ENCODE results near the gene SMIM27. TPM values are rescaled to one million over a fixed set of nuclear protein-coding genes. Genes with fewer than 3 reads are reported as not detected.

Gene SMIM27
- total RNA-seq: 1.2 and 6.1 TPM in 2 replicates

DNA sequence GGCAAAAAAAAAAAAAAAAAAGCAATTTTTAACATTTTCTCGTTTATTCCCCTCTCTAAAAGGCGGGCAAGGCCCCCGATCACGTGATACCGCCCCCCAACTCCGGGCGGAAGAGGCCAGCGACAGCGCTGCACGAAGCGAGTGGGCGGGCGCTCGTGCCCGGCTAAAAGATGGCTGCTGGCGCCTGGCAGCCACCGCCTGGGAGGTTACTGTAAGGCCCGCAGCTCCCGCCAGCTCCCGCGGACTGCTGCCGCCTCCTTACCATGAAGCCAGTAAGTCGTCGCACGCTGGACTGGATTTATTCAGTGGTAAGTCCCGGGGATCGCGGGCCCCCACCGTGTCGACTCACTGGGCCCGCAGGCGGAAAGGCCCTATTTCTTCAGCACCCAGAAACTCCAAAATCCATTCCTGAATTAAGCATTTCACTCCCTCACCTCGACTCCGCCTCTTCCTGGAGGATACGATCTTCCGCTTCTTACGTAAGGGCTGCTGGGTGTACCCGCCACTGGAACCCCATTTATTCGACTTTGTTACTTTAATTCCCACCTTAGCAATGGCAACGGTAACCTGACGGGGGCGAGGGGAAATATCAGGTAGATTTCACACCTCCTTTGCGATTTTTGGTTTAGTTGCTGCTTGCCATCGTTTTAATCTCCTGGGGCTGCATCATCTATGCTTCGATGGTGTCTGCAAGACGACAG lies at the start of gene SMIM27, which contains the start of gene TOPORS:
TSS of gene SMIM27 (plus strand) at position 156 of the 701 bp plus-strand sequence. CDS start at position 264, 108 bp downstream.
TSS of gene TOPORS (minus strand) at position 415 of the 701 bp plus-strand sequence. CDS start at position 265, 150 bp downstream.

GRCh38 chr9:32526041-32526706 lies 26.0 kb upstream of the SMIM27 start, which contains the start of gene RIGI:
TSS of gene RIGI (minus strand) at chr9:32526196. CDS start at chr9:32526166, 30 bp downstream.

GRCh38 chr9:32572900-32573523 lies 20.9 kb downstream of the SMIM27 start, which contains the start of gene NDUFB6:
TSS of gene NDUFB6 (minus strand) at chr9:32573159. CDS start at chr9:32573060, 99 bp downstream.

Other genes with a start within 250 kb of the SMIM27 start
- gene ACO1, start 167.7 kb upstream of the SMIM27 start, total RNA-seq: 71.9 and 93.7 TPM in 2 replicates
- gene RIGI, start 26.1 kb upstream of the SMIM27 start, total RNA-seq: 8.7 and 10.4 TPM in 2 replicates
- gene TOPORS, start 259 bp downstream of the SMIM27 start, total RNA-seq: 38.2 and 45.7 TPM in 2 replicates
- gene NDUFB6, start 20.8 kb downstream of the SMIM27 start, total RNA-seq: 59.1 and 70.8 TPM in 2 replicates
- under 0.01 TPM in 2 replicates for gene TAF1L, start 83.3 kb downstream of the SMIM27 start, total RNA-seq
- under 0.01 TPM in 1 of 2 replicates, not detected in the other for gene TMEM215, start 231.2 kb downstream of the SMIM27 start, total RNA-seq

All from uterine smooth muscle cell (primary cell).